Measurements from ENCODE around the gene NNMT. TPM values are rescaled to one million over a fixed set of nuclear protein-coding genes. Genes with fewer than 3 reads are reported as not detected.
A peak's percentile ranks its signal among the peaks of the same experiment; 100 is the strongest.
"Not testable (repeated sequence)": the region's sequence is repeated elsewhere in the genome, so short reads cannot be mapped to it uniquely, and the experiment has no call there.

The NNMT gene
- total RNA-seq, 1 experiment from 2014 or later, result not detected

GRCh38 chr11:114330373-114330772 is 34.2 kb downstream of the NNMT start:
- in situ Hi-C loops (cut with HindIII; ENCODE audit: low sequenced_read_pairs), result no loop called here

GRCh38 chr11:114340311-114341131 is 44.3 kb downstream of the NNMT start:
- DNase-seq (ENCODE audit: low spot score), result peak; percentile 80
- in situ Hi-C loops (cut with HindIII; ENCODE audit: low sequenced_read_pairs), result no loop called here

More at GRCh38 chr11:114330373-114330772, 34.2 kb downstream of the NNMT start:
- no peak for DNase-seq (ENCODE audit: low spot score)

GRCh38 chr11:114341667-114342066 is 45.5 kb downstream of the NNMT start:
- DNase-seq (ENCODE audit: low spot score); in situ Hi-C loops (cut with HindIII; ENCODE audit: low sequenced_read_pairs): not testable (repeated sequence)

- no peak for DNase-seq (ENCODE audit: low spot score)
- in situ Hi-C loops (cut with HindIII; ENCODE audit: low sequenced_read_pairs), result no loop called here
Measured at GRCh38 chr11:114342476-114342875, 46.3 kb downstream of the NNMT start.

- DNase-seq (ENCODE audit: low spot score), result no peak
- in situ Hi-C loops (cut with HindIII; ENCODE audit: low sequenced_read_pairs), result no loop called here
Measured at GRCh38 chr11:114343020-114343419, 46.8 kb downstream of the NNMT start.

GRCh38 chr11:114343493-114343892 is 47.3 kb downstream of the NNMT start:
- in situ Hi-C loops (cut with HindIII; ENCODE audit: low sequenced_read_pairs), result no loop called here
- no peak for DNase-seq (ENCODE audit: low spot score)

GRCh38 chr11:114344494-114344893 is 48.3 kb downstream of the NNMT start:
- no peak for DNase-seq (ENCODE audit: low spot score)
- in situ Hi-C loops (cut with HindIII; ENCODE audit: low sequenced_read_pairs), result no loop called here

- in situ Hi-C loops (cut with HindIII; ENCODE audit: low sequenced_read_pairs), result no loop called here
- no peak for DNase-seq (ENCODE audit: low spot score)
Measured at GRCh38 chr11:114345575-114346222, 49.5 kb downstream of the NNMT start.

GRCh38 chr11:114346709-114347141 is 50.5 kb downstream of the NNMT start:
- in situ Hi-C loops (cut with HindIII; ENCODE audit: low sequenced_read_pairs), result no loop called here

GRCh38 chr11:114348200-114349191 is 52.3 kb downstream of the NNMT start:
- DNase-seq (ENCODE audit: low spot score), result peak; percentile 74
- in situ Hi-C loops (cut with HindIII; ENCODE audit: low sequenced_read_pairs), result no loop called here

More at GRCh38 chr11:114346709-114347141, 50.5 kb downstream of the NNMT start:
- DNase-seq (ENCODE audit: low spot score), result no peak

GRCh38 chr11:114350022-114350421 is 53.8 kb downstream of the NNMT start:
- no peak for DNase-seq (ENCODE audit: low spot score)
- in situ Hi-C loops (cut with HindIII; ENCODE audit: low sequenced_read_pairs), result no loop called here

- in situ Hi-C loops (cut with HindIII; ENCODE audit: low sequenced_read_pairs), result no loop called here
- no peak for DNase-seq (ENCODE audit: low spot score)
Measured at GRCh38 chr11:114353443-114353842, 57.2 kb downstream of the NNMT start.

GRCh38 chr11:114354076-114354475 is 57.9 kb downstream of the NNMT start:
- in situ Hi-C loops (cut with HindIII; ENCODE audit: low sequenced_read_pairs), result no loop called here
- DNase-seq (ENCODE audit: low spot score), result no peak

GRCh38 chr11:114358716-114359115 is 62.5 kb downstream of the NNMT start:
- in situ Hi-C loops (cut with HindIII; ENCODE audit: low sequenced_read_pairs), result no loop called here
- DNase-seq (ENCODE audit: low spot score), result peak; percentile 95

- DNase-seq (ENCODE audit: low spot score), result no peak
- in situ Hi-C loops (cut with HindIII; ENCODE audit: low sequenced_read_pairs), result no loop called here
Measured at GRCh38 chr11:114359342-114359741, 63.1 kb downstream of the NNMT start.

GRCh38 chr11:114362326-114362725 is 66.1 kb downstream of the NNMT start:
- in situ Hi-C loops (cut with HindIII; ENCODE audit: low sequenced_read_pairs), result no loop called here
- no peak for DNase-seq (ENCODE audit: low spot score)

- in situ Hi-C loops (cut with HindIII; ENCODE audit: low sequenced_read_pairs), result no loop called here
- DNase-seq (ENCODE audit: low spot score), result no peak
Measured at GRCh38 chr11:114362958-114363357, 66.8 kb downstream of the NNMT start.

Data from G401 (cell line).